Calu3 (cell line): ENCODE data around the gene LARP1. TPM values are rescaled to one million over a fixed set of nuclear protein-coding genes. Genes with fewer than 3 reads are reported as not detected.

ENCODE experiments used
- BruUV-seq: library from RNA; stranded (reverse); fragments of 400-500 nt; replicated peaks from 2 replicates; lab custom pipeline; 2021; lab: Mats Ljungman, UMichigan
- CTCF ChIA-PET: fragments of 300-600 bp; sonication (Branson Sonifier 250); formaldehyde crosslinking; loops from one replicate; lab custom pipeline; 2022; ENCODE audit warnings: antibody characterized with exemption; lab: Charles Lee
- DNase-seq: peaks from one replicate; pipeline ENCODE4 v3.0.0; 2022
- H3K27ac Mint-ChIP-seq: one replicate; pipeline ENCODE4 v1.8.0; 2022; ENCODE audit warnings: mixed read lengths; ENCODE audit not compliant: unreplicated experiment
- H3K27me3 Mint-ChIP-seq: one replicate; pipeline ENCODE4 v1.8.0; 2022; ENCODE audit warnings: mixed read lengths; ENCODE audit not compliant: unreplicated experiment
- H3K36me3 Mint-ChIP-seq: one replicate; pipeline ENCODE4 v1.8.0; 2022; ENCODE audit warnings: mild to moderate bottlenecking, moderate library complexity, mixed read lengths; ENCODE audit not compliant: insufficient read depth, unreplicated experiment
- H3K4me1 Mint-ChIP-seq: one replicate; pipeline ENCODE4 v1.8.0; 2022; ENCODE audit warnings: mild to moderate bottlenecking, low read depth, mixed read lengths; ENCODE audit not compliant: unreplicated experiment
- H3K4me3 Mint-ChIP-seq: one replicate; pipeline ENCODE4 v1.8.0; 2022; ENCODE audit warnings: mild to moderate bottlenecking, low read depth, moderate library complexity, mixed read lengths; ENCODE audit not compliant: unreplicated experiment
- H3K9me3 Mint-ChIP-seq: one replicate; pipeline ENCODE4 v1.8.0; 2022; ENCODE audit warnings: low read depth, mixed read lengths; ENCODE audit not compliant: unreplicated experiment
- CTCF ChIP-seq: fragments of 200-600 bp; IDR thresholded peaks from one replicate; pipeline ENCODE4 v1.8.0; 2022; ENCODE audit warnings: antibody characterized with exemption; ENCODE audit not compliant: unreplicated experiment
- intact Hi-C: fragments of 100-400 bp; cut with micrococcal nuclease; formaldehyde crosslinking; loops from one replicate; pipeline ENCODE4 v1.10.0; 2022; ENCODE audit not compliant: unreplicated experiment
- total RNA-seq: library from RNA; stranded (reverse); gene quantifications from 2 replicates; pipeline ENCODE4 v1.2.3, GENCODE V29; 2022

The LARP1 gene
- total RNA-seq, 1 experiment from 2014 or later = 339 TPM

DNA sequence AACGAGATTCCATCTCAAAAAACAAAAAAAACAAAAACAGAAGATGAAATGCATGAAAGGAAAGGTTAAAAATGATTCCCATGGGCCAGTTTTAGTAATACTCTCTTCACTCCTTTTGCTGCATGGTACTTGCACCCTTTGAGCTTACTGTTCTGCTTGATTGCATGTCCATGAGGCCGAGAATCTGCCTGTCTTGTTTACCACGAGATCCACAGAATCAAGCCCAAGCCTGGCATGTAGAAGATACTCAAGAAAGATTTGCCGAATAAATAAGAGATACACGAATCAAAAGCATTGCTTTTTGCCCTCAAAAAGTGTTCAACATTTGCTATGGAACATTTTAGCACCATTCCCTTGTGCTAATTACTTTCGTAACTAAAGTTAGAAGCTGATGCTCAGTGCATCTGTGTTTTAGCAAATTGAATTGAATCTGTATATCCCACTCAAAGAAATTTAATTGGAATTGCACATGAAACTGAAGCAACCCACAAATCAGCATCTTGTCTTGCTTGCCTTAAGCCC lies 94.1 kb downstream of the LARP1 start:
- no TSS peak for BruUV-seq
- CTCF ChIA-PET = no interaction called here
- Mint-ChIP-seq H3K36me3 (peaks cover 4% of the 10 kb centered on the region), H3K27me3 (no peaks in the 10 kb centered on the region), H3K4me3 (no peak overlapping the region), H3K27ac (no peak overlapping the region), H3K9me3 (no peaks in the 10 kb centered on the region), H3K4me1 (no peaks in the 10 kb centered on the region)
- no peak for TF ChIP-seq CTCF
- no peak for DNase-seq
- intact Hi-C loops = no loop called here

DNA sequence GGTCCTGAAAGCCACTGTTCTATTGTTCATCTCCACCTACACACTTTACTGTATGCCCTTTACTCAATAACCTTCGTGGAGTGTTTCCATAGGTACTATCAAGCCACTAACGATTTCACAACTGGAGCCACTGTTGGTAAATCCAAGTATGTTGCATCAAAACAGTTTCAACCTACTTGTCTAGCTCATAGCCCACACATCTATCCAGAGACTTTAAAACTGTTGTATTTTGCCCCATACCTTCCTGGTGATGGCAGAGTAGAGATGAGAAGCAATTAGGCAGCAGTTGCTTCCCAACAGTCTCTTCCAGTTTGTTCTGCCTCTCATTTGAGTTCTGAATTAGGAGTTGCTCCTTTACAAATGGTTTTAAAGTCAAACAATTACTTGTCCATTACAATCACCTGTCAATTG lies 94.6 kb downstream of the LARP1 start:
- intact Hi-C loops = no loop called here
- Mint-ChIP-seq H3K27me3 (no peaks in the 10 kb centered on the region), H3K9me3 (no peaks in the 10 kb centered on the region), H3K4me1 (no peaks in the 10 kb centered on the region), H3K4me3 (no peak overlapping the region), H3K27ac (no peak overlapping the region), H3K36me3 (peaks cover 4% of the 10 kb centered on the region)
- no peak for TF ChIP-seq CTCF
- no TSS peak for BruUV-seq
- CTCF ChIA-PET = no interaction called here
- DNase-seq = no peak

DNA sequence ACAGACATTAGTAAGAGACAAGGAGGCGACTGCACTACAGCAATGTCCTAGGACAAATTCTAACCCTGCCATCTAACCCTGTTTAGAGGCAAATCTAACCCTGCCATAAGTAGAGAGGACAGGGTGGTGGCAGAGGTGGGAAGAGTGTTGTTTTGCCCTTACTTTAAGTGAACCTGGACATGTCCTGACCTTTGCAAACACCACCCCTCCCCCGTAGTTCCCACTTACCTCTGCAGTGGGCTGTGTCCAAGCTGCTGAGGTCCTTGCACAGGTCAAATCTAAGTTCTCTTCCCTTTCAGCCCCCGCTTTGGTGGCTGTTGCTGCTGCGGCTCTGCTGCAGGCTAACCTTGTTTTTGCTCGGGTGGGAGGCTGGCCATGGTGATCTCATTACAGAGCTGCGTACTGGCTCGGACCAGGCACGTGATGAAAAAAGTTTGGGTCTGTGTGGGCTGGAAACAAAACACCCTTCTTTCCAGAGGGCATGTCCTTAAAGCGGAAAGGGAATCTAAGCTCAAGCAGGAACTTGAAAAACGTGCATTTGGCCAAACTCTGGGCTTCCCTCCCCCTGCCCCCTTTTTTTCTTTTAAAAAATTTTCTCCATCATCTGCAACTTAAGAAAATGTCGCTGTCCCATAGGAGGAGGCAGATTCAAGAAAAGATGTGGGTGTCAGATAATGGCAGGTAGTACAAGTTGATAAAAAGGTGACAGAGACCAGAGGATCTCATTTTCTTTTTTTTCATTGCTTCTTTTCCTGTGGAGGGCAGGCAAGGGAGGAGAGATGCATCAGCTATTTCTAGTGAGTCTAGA lies 95.3 kb downstream of the LARP1 start, which contains the start of gene FAXDC2:
FAXDC2 (minus strand) TSS at position 349 of the 808 bp plus-strand sequence. CDS start 12,425 bp downstream, outside the sequence.
- Mint-ChIP-seq H3K27ac (no peak within 1 kb of the TSS), H3K36me3 (peaks cover 4% of the 10 kb centered on the region), H3K27me3 (no peaks in the 10 kb centered on the region), H3K9me3 (no peaks in the 10 kb centered on the region), H3K4me1 (no peaks in the 10 kb centered on the region), H3K4me3 (no peak within 1 kb of the TSS)
- no peak for DNase-seq
- intact Hi-C loops = no loop called here
- no TSS peak for BruUV-seq
- CTCF ChIA-PET = no interaction called here
- TF ChIP-seq CTCF = no peak

DNA sequence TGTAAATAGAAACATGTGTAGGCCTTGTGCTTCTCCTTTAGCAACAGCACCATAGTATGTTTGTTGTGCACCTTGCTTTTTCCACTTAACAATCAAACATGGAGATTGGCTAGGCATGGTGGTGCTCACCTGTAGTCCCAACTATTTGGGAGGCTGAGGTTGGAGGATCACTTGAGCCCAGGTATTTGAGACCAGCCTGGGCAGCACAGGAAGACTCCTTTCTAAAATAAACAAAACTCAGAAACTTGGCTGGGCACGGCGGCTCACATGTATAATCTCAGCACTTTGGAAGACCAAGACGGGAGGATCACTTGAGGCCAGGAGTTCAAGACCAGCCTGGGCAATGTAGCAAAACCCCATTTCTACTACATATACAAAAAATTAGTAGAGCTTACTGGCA lies 96.2 kb downstream of the LARP1 start:
- CTCF ChIA-PET = interaction anchor here (0.7 kb wide), 1 partner anchor 146 kb away, joined by 3 read pairs; no protein-coding TSS in a partner anchor
- Mint-ChIP-seq H3K36me3 (peaks cover 4% of the 10 kb centered on the region), H3K4me1 (no peaks in the 10 kb centered on the region), H3K27me3 (no peaks in the 10 kb centered on the region), H3K27ac (no peak overlapping the region), H3K9me3 (no peaks in the 10 kb centered on the region), H3K4me3 (no peak overlapping the region)
- DNase-seq = no peak
- no peak for TF ChIP-seq CTCF
- BruUV-seq = no TSS peak
- intact Hi-C loops = no loop called here
